ENCODE measurements around the gene CCDC50.

The CCDC50 gene

DNA sequence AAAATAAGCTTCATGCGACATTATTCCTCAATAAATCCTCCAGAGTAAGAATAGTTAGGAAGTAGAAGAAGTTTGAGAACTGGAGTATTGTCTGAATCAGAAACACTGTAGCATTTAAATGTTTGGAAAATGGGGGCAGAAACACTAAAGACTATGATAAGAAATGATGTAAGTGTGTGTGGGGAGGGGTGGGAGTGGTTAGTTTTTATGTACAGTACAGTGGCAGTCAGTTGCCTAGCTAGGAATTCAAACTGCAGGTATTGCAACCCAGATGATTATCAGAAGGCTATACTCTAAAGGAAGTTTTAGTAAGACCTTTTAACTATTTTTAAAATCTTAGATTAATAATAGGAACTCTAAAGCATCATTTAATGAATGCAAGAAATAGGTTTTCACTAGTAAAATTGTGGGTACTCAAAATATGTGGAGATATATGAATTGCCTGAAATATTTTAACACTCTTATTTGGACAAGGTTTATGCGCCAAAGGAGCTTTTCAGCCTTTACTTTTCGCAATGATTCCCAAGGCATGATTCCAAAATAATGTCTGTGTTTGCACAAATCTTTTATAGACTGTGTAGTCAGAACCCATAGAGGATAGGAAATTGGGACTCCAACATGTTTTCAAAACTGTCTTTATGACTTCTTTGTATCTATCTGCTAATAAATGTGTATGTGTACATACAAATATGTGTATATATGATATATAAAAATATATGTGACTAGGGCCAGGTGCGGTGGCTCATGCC, 8.0 kb upstream of the CCDC50 start:
- DNase-seq = no peak

DNA sequence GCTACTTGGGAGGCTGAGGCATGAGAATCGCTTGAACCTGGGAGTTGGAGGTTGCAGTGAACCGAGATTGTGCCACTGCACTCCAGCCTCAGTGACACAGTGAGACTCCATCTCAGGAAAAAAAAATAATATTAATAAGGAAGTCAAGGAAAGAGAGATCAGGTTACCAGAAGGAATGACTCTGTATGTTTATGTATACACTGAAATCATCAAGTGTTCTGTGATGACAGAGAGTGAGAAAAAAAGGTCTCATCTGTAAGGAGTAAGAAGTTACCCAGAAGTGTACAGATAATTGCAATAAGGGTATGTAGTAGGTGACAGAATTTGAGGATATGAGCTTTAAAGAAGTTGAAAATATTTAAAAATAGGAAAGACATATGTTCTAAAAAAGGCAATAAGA, 4.3 kb upstream of the CCDC50 start:
- no peak for DNase-seq

DNA sequence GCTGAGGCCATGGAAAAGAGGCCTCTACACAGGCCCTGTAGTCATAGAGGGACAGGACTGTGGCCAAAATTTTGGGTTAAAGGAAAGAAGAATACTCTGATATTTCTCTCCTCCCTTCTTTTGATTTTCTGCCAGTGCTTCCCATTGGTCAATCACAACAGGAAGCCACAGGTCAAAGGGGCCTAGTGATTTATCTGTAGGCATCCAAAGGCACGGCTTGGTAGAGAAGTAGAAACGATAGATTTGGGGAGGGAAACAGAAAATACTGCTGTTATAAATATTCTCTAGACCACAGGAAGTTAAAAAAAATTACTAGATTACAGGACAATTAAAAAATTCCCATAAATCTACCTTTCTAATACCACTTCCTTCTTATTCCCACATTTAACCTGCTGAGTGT, 1.7 kb upstream of the CCDC50 start:
- no peak for DNase-seq

DNA sequence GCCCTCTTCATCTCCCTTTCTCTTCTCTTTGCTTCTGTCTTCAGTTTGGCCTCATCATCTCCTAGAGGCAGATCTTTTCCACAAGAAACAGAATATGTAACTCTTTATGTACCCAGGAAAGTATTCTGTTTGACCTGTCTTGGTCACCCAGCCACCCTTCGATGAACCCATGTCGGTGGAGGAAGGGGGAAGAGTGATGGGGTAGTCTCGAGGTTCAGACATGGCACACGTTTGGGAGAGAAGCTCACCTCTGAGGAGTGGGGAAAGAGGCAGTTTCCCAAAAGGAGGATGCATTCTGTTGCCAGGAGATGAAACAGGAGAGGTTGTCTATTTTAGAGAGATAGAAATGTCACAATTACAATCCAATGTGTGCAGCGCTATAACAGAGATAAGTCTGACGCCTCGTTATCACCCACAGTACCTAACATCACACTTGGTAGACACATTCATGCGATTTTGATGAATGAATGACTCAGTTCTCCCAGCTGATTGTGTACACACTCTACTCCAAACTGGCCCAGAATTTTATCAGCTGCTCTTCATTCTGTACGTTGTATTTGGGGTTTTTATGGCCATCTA, 722 bp upstream of the CCDC50 start:
- DNase-seq = no peak

DNA sequence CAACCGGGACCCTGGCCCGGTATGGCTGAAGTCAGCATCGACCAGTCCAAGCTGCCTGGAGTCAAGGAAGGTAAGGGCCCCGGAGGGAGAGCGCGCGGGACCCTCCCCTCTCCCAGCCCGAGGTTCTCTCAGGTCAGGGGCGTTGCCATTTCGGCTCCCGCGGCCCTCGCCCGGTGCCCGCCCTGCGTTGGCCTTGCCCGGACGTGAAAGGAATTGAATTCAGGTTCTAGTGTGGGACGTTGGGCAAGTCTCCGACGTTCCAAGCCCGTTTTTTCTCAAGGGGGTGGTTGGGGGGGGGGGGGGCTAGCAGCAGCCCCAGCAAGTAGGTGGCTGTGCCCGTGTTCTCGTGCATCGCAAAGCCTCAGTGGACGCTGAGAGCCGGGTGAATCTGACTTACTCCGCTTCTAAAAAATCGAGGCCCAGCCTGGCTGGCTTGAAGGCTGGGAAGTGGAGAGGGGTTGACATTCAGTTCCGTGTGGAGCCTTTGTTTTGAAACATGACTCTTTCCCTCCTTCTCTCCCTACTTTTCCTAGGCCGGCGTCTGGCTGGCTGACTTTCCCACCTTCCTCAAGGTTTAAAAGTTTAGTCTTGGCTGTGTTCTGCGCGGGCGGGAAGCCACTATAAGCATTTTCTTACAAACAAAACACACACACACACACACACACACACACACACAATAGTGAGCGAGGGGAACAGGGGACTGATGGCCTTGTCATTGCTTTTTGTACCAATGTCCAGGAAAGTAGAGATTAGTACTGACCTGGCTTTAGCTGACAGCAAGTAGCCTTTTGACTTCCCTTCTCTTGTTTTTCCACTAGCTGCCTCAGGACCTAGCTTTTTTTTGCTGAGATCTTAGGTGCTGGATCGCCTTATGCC, 698 bp downstream of the CCDC50 start, which contains the start of gene UTS2B:
TSS of gene UTS2B (minus strand) at position 873 of the 876 bp plus-strand sequence. CDS start 48,337 bp downstream, outside the sequence.
- no peak for DNase-seq

DNA sequence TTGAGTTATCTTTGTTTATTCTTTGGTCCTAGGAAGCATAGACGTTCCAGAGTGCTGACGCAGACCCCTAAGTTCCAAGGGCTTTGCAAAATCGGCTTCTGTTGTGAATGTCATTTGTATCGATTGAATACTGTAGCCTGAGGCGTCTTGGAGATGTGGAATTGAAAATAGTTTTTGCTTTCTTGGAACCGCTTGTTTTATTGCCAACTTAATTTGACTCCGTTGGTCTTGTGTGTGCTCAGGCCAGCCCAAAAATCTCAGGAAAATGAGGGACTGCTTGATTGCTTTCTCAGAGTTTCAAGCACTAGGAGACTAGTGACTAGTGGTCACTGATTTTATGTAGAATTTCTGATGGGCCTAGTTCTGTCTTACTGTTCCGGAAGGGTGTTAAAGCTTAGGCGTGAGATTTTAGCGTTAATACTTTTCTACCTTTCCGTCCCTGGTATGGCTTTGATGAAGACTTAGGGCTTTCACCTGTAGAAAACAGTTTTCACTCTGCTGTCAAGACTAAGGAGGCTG, 1.4 kb downstream of the CCDC50 start:
- DNase-seq = no peak

DNA sequence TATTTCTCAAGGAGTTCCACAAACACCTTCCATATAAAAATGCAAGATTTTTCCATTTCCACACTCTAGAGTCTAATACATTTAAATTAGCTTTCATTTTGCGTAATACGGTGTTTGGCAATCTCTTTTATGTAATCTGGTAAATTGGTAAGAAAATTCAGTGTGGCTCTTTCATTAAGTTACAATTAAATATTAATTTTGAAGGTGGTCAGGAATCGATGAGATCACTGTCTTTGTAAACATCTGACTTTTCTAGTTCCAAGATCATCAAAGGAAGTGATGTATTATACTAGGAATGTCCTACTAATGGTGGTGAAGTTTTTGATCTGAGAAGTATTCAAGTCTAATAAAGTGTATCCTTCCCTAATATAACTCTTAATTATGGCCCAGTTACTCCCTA, 2.2 kb downstream of the CCDC50 start:
- DNase-seq = no peak

DNA sequence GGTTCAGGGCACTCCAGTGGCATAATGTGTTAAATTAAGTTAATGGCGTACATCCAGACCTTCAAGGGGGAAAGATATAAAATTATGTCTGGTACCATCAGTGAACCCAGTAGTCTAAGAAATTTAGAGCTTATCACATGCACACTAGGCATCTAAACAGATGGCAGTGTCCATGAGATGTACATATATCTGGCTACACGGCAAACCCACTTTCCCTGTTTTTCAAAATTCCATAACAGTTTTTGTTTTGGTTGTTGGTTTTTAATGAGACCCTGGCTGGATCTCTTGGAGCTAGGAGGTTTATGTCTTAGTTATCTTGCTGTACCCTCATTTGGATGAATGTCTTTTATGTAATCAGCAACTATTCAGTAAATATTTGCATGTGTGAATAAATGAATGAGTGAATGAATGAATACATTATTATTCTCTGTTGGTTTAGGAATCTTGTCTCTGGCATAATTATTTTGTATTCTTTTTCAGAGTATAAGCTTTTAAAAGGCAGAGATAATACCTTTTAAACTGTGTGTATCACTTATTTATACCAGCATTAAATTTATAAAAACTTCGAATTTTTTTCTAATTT, 4.2 kb downstream of the CCDC50 start:
- DNase-seq = no peak

DNA sequence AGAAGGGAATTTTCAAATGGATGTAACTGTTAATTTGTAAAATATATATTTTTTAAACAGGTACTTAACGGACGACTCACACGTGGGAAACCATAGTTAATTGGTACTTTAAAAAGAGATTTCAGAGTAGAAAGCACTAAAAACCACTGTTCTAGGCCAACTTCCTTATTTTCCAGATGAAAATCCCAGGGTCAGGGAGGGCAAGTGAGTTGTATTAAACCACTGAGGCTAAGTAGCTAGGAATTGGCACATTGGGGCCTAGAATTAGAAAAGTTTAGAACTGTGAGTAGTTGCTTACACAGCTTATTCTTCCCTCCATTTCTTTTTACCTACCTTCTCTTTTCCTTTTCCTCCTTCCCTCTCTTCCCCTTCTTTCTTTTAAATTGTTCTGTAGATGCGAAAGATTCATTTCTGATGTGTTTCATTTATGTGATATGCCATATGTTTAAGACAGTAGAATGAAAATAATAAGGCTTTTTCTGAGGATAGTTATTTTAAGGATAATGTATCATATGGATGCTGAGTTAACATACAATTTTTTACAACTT, 5.2 kb downstream of the CCDC50 start:
- DNase-seq = no peak

DNA sequence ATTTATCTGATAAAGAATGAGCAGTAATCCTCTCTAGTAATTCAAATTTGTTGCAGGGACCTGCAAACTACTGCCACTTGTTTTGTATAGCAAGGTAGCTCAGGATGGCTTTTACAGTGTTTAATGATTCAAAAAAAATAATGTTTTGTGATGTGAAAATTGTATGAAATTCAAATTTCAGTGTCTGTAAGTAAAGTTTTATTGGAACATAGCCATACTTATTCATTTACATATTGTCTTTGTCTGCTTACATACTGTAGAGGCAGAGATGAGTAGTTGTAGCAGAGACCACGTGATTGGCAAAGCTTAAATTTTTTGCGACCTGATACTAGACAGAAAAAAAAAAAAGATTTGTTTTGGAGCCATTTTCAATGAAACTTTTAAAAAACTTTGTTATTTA, 7.6 kb downstream of the CCDC50 start:
- DNase-seq = no peak

DNA sequence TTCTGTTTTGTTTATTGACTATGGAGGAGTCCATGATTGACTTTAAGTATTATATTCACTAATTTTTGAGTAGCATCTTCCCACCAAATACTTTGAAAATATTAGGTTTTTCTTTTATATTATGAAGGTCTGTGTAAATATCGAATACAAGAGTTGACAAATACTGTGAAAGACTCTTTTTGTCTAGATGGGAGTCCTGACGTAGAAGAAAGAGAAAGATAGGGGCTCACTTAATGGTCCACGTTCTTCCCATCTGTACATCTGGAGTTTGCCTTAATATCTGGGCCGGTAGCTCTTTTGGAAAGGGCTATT, 8.9 kb downstream of the CCDC50 start:
- no peak for DNase-seq

DNA sequence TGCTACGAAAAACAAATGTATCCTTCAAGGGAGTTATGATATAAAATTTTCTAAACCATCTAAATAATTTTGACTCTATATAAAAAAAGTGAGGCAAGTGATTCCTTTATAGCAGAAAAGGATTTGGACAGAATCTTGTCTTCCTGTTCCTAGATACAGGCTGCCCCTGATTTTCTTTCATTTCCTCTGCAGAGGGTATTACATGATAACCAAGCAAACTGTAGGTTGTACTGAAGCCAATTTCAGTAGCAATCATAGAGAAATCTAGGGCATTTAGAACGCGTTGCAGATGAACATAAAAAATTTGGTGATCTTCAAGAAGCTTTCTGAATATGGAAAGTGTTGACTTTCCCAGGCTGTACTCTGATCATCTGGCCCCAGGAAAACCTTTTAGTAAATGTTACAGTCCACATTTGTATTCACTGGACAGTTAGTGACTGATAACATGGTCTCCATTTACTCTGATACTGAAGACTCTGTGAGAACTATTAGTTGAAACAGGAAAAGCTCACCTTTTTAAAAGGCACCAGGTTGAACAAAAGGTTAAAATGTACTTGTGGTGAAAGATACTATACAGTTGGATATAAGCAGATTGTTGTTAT, 10.2 kb downstream of the CCDC50 start:
- no peak for DNase-seq

DNA sequence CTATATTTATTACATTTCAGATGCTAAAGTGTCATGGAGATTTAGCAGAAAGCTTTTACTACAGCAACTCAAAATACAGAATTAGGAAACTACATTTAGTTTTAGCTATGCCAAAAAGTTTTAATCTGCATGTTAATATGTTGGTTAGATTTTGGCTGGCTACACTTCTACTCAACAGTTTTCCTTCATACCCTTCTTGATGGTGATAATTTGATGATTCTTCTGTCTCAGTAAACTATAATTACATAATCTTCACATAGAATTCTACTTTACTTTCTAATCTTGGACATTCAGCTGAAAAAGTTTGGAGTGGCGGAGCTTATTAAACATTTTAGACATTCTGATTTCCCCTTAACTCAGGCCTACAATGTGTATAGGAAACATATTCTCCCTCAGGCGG, 11.2 kb downstream of the CCDC50 start:
- DNase-seq = no peak

DNA sequence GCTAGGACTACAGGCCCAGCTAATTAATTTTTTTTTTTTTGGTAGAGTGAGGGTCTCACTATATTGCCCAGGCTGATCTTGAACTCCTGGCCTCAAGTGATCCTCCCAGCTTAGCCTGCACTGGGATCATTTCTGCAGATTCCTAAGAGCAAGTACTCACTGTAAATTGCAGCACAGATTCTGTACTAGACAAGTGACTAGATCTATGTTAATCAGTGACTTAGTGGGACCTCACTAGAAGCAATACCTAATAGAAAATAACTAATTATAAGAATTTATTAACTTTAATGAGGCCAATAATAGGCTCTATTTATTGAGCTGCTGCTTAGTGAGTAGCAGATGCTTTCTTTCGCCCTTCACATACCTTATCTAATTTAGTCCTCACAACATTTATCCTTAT, 11.8 kb downstream of the CCDC50 start:
- DNase-seq = no peak

DNA sequence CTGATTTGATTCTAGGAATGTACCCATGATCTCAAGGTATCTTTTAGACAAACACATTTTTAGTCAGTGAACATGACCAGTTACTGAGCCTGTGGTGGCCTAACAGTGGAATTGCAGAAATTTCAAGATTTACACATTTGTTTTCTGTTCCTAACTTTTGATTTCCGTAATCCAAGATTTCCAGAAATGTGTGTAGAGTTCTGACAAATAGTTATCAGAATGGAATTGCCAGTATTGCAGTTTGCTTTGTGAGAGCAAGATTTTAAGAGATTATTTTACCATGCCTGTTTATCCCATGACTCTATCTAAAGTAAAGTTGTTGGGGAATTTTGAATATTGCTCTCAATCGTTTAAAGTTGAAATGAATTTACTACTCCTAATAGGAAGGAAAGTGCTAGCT, 12.8 kb downstream of the CCDC50 start:
- DNase-seq = no peak

DNA sequence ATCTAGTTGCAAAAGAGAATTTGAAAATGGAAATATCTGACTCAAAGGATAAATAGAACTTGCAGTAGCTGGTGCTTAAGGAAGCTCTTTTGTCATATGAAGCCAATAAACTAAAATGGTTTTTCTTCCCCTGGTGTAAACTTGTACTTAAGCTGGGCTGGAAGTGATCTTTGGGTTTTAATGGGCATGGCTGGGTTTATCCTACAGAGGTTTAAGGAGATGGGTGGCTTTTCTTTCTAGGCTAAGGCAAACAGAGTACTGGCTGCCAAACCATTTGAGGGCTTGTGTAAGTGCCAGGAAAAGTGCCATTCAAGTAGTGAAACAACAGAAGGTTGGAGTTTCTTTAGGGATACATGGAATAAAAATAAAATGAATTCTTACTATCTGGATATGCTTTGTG, 13.2 kb downstream of the CCDC50 start:
- no peak for DNase-seq

DNA sequence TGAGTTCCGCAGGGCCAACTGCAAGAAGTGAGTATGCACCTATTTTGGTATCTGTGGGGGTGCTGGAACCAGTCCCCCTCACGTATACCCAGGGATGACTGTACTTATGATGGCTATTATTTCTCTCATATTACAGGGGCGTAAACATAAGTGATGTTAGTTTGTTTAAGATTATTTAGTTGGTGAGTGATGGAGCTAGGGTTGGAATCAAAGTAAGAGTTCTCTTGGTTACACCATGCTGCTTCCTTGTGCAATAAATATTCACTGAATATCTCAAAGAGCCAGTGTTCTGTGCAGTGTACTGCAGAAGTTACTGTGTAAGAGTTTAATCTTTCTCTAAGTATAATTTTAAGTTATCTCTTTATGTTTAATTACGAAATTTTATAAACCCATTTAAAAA, 13.9 kb downstream of the CCDC50 start:
- DNase-seq = no peak

DNA sequence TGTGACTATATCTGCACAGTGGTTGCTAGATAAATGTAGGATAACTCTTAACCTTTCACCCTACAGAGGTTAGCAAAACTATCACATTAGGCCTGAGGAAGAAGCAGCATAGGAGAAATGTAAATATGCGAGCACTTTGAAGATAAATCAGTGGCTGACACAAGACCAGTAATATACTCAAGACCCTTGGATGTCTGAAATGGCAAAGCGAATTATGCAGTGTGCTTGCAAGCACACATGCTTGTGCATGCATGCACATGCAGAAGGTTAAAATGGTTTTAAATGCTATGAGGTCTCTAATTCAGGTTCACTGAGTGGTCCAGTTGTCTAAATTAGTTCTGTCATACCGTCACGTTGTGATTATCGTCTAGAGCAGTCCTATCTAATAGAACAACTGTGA, 14.7 kb downstream of the CCDC50 start:
- no peak for DNase-seq

DNA sequence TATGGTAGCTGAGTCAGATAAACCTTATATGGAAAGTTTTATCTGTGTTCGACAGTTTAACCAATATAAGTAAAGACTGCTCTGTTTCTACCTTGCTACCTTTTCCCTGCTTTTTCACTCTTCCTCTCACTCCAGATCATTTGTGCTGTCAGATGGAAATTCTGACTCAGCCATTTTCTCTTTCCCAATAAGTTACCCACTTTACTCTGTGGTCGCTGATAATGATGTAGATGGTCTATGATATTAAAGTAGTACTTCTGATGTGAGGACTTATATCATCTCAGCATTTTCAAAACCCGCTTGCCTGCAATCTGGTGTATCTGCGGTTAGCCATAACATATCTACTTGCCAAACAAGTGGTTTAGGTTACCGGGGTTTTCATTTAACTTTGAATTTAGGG, 16.1 kb downstream of the CCDC50 start:
- no peak for DNase-seq

DNA sequence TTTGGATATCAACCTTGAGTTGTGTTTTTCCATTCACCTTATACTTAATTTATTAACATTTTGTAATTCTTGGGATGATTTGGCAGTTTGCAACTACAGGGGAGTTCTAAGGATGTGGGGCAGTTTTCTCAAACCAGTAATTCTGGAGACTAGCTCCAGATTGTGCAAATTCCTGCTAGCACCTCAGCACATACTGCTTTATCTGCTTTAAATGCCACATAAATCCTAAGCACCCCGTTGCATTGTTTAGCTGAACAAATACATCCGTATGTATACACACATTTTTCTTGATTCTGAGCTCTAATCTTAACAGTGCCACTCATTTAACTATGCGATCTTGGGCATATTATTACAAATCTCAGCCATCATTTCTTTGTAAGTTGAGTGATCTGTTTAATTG, 18.0 kb downstream of the CCDC50 start:
- DNase-seq = no peak

DNA sequence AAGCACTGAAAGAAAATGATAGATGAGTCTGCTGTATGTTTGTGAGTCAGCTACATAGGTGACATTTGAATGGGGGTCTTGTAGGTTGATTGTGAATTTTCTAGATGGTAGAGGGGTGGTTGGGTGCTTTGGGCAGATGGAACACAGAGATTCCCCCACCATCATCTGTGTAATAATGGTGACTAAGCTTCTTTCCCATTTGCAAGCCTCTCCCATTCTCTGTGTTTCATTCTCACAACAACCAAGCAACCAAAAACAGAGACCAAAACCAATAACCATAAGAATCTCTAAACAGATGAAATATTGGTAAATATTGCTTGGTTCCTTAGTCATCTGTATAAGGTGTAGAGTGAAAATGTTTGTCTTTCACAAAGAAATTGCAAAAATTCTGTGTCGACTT, 18.9 kb downstream of the CCDC50 start:
- DNase-seq = no peak

DNA sequence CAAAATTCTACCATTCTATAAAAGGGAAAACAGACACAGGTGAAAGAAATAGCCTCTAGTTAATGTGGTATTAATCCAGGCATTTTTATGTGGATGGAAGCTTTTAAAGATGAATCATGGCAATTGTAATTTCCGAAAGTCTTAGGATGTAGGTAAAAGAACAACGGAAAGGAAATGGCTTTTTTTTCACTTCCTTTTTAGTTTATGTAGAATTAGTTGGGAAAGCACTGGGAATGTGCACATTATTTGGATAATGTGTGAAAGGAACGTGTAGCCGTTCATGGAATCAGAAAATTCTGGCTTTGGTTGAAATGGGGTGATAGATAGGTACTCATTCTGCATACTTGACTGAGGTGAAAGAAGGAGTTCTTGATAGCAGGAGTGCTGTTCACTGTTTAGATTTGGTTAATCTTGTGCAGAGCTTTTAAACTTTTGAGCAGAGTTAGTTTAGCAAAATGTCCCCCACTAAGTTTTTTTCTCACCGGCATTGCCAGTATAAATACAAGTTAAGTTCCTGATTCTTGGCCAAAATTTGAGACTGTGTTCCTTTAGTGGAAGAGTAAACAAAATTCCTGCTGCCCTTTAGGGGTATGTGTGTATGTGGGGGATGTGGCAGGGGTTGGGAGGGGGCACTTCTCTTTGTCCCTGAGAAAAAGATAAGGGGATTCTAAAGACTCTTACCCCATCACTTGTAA, 21.3 kb downstream of the CCDC50 start:
- DNase-seq = no peak
